Vagina (tissue), 2 donors: ENCODE data around the gene GSTP1.

ENCODE experiments used
- CTCF ChIP-seq, 3 experiments: fragments of 450-650 bp in 2 of 3; fragments of 200-600 bp in 1 of 3; sonication (generic) in 1 of 3; IDR thresholded peaks; one replicate each; pipeline ENCODE4 v1.5.1; 2017 to 2019; ENCODE audit warnings: antibody characterized with exemption in 3 of 3, mild to moderate bottlenecking in 2 of 3, moderate library complexity in 2 of 3
- POLR2A ChIP-seq, 2 donors: fragments of 450-650 bp; IDR thresholded peaks; one replicate each; pipeline ENCODE4 v1.6.1; 2017; ENCODE audit warnings: antibody characterized with exemption in 2 of 2, mild to moderate bottlenecking in 2 of 2, moderate library complexity in 2 of 2

GRCh38 chr11:67613313-67613959 lies 29.8 kb downstream of the GSTP1 start:
- TF ChIP-seq CTCF (IDR thresholded peaks at IDR 0.05), result no peak
- TF ChIP-seq POLR2A (IDR thresholded peaks at IDR 0.05), result no peak
